Measurements from ENCODE around the gene UBN1.

DNA sequence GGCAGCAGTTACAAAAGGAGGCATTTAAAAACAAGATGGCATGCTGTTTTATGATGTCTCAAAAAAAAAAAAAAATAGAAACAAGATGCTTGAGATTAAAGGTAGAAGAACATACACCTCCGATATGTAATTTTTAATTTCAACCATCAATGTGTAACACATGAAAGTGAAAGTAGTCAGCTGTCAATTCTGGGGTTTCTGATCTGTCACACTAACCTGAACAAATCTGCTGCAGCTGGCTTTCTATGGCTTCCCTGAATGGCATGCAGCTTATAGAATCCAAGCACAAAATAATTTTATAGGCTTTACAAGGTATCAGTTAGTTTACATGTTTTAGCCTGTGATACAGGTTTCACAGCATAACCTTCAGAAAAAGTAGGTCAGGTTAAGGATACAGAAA lies 13.7 kb upstream of the UBN1 start:
- TF ChIP-seq POLR2AphosphoS5 (IDR thresholded peaks at IDR 0.05; ENCODE audit: low read depth, low read length) = no peak
- TF ChIP-seq, protein P1, sequence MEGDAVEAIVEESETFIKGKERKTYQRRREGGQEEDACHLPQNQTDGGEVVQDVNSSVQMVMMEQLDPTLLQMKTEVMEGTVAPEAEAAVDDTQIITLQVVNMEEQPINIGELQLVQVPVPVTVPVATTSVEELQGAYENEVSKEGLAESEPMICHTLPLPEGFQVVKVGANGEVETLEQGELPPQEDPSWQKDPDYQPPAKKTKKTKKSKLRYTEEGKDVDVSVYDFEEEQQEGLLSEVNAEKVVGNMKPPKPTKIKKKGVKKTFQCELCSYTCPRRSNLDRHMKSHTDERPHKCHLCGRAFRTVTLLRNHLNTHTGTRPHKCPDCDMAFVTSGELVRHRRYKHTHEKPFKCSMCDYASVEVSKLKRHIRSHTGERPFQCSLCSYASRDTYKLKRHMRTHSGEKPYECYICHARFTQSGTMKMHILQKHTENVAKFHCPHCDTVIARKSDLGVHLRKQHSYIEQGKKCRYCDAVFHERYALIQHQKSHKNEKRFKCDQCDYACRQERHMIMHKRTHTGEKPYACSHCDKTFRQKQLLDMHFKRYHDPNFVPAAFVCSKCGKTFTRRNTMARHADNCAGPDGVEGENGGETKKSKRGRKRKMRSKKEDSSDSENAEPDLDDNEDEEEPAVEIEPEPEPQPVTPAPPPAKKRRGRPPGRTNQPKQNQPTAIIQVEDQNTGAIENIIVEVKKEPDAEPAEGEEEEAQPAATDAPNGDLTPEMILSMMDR (IDR thresholded peaks at IDR 0.05) = no peak
- TF ChIP-seq REST (IDR thresholded peaks at IDR 0.05; ENCODE audit: insufficient read depth in 1 of 2, low read depth in 2 of 2, low read length in 1 of 2) = no peak
